H9 (cell line): ENCODE results near the gene IFITM1. TPM values are rescaled to one million over a fixed set of nuclear protein-coding genes. Genes with fewer than 3 reads are reported as not detected.

Experiments
- DNase-seq: peaks from one replicate; pipeline ENCODE4 v3.0.0-alpha.2; 2017
- H2AFZ ChIP-seq: one replicate; pipeline ENCODE4 v1.6.1; 2013; ENCODE audit warnings: mild to moderate bottlenecking, low read length, control low read depth, moderate library complexity
- H2AK5ac ChIP-seq: 2 replicates; pipeline ENCODE4 v1.6.1; 2013; ENCODE audit warnings: low read length, control low read depth, mixed read lengths; ENCODE audit not compliant: insufficient read length
- H2BK120ac ChIP-seq: one replicate; pipeline ENCODE4 v1.6.1; 2013; ENCODE audit warnings: low read depth, mild to moderate bottlenecking, low read length, control low read depth, inconsistent platforms; ENCODE audit not compliant: poor library complexity, severe bottlenecking
- H2BK12ac ChIP-seq: 2 replicates; pipeline ENCODE4 v1.6.1; 2013; ENCODE audit warnings: low read length, control low read depth, mixed read lengths, low read depth; ENCODE audit not compliant: insufficient read length
- H2BK15ac ChIP-seq: 2 replicates; pipeline ENCODE4 v1.6.1; 2013; ENCODE audit warnings: low read depth, low read length, control low read depth
- H2BK20ac ChIP-seq: one replicate; pipeline ENCODE4 v1.6.1; 2013; ENCODE audit warnings: low read depth, mild to moderate bottlenecking, low read length, control low read depth, inconsistent platforms; ENCODE audit not compliant: poor library complexity, severe bottlenecking
- H2BK5ac ChIP-seq: 2 replicates; pipeline ENCODE4 v1.6.1; 2013; ENCODE audit warnings: low read length, control low read depth, mixed read lengths; ENCODE audit not compliant: insufficient read length
- H3K14ac ChIP-seq: 2 replicates; pipeline ENCODE4 v1.6.1; 2013; ENCODE audit warnings: low read length, control low read depth; ENCODE audit not compliant: insufficient read depth
- H3K18ac ChIP-seq: 2 replicates; pipeline ENCODE4 v1.6.1; 2013; ENCODE audit warnings: low read depth, mild to moderate bottlenecking, mixed read lengths, low read length, control low read depth; ENCODE audit not compliant: insufficient read length
- H3K23ac ChIP-seq: 2 replicates; pipeline ENCODE4 v1.6.1; 2013; ENCODE audit warnings: low read length, control low read depth, mixed read lengths, low read depth; ENCODE audit not compliant: insufficient read length
- H3K23me2 ChIP-seq: 2 replicates; pipeline ENCODE4 v1.6.1; 2013; ENCODE audit warnings: low read depth, mild to moderate bottlenecking, mixed read lengths, low read length, control low read depth; ENCODE audit not compliant: insufficient read length, poor library complexity, severe bottlenecking
- H3K27ac ChIP-seq: 2 replicates; pipeline ENCODE4 v1.5.1; 2013; ENCODE audit warnings: low read length, control low read depth, mixed read lengths, low read depth; ENCODE audit not compliant: insufficient read length
- H3K27me3 ChIP-seq: 2 replicates; pipeline ENCODE4 v1.6.1; 2013; ENCODE audit warnings: low read length, control low read depth, inconsistent platforms; ENCODE audit not compliant: insufficient read depth
- H3K4ac ChIP-seq: 2 replicates; pipeline ENCODE4 v1.6.1; 2013; ENCODE audit warnings: low read depth, mild to moderate bottlenecking, control low read depth, inconsistent platforms, low read length, moderate library complexity
- H3K4me1 ChIP-seq: 2 replicates; pipeline ENCODE4 v1.6.1; 2013; ENCODE audit warnings: low read length, control low read depth, inconsistent platforms; ENCODE audit not compliant: insufficient read depth
- H3K4me2 ChIP-seq: 2 replicates; pipeline ENCODE4 v1.6.1; 2013; ENCODE audit warnings: low read length, control low read depth, mixed read lengths; ENCODE audit not compliant: insufficient read length, insufficient read depth
- H3K56ac ChIP-seq: 2 replicates; pipeline ENCODE4 v1.6.1; 2013; ENCODE audit warnings: low read depth, mild to moderate bottlenecking, mixed read lengths, low read length, control low read depth; ENCODE audit not compliant: insufficient read length
- H3K79me1 ChIP-seq: 2 replicates; pipeline ENCODE4 v1.6.1; 2013; ENCODE audit warnings: low read depth, mild to moderate bottlenecking, moderate library complexity, low read length, control low read depth, inconsistent platforms; ENCODE audit not compliant: insufficient read depth, poor library complexity, severe bottlenecking
- H3K79me2 ChIP-seq: 2 replicates; pipeline ENCODE4 v1.6.1; 2013; ENCODE audit warnings: low read length, control low read depth, inconsistent platforms; ENCODE audit not compliant: insufficient read depth
- H3K9ac ChIP-seq: 2 replicates; pipeline ENCODE4 v1.6.1; 2013; ENCODE audit warnings: low read length, control low read depth, mixed read lengths; ENCODE audit not compliant: insufficient read length; ENCODE audit errors: extremely low read depth
- H3K9me3 ChIP-seq: one replicate; pipeline ENCODE4 v1.6.1; 2013; ENCODE audit warnings: low read depth, low read length, inconsistent platforms; ENCODE audit not compliant: control insufficient read depth
- H3T11ph ChIP-seq: one replicate; pipeline ENCODE4 v1.6.1; 2013; ENCODE audit warnings: mild to moderate bottlenecking, low read length, control low read depth, inconsistent platforms
- H4K20me1 ChIP-seq: one replicate; pipeline ENCODE4 v1.6.1; 2013; ENCODE audit not compliant: control insufficient read depth, insufficient read length, insufficient read depth
- H4K5ac ChIP-seq: 2 replicates; pipeline ENCODE4 v1.6.1; 2013; ENCODE audit warnings: low read depth, mild to moderate bottlenecking, mixed read lengths, low read length, control low read depth; ENCODE audit not compliant: insufficient read length
- H4K8ac ChIP-seq: replicated peaks from 2 replicates; pipeline ENCODE4 v1.6.1; 2013; ENCODE audit warnings: low read length, control low read depth, mixed read lengths, low read depth; ENCODE audit not compliant: insufficient read length
- H4K91ac ChIP-seq: 2 replicates; pipeline ENCODE4 v1.6.1; 2013; ENCODE audit warnings: low read depth, mild to moderate bottlenecking, moderate library complexity, mixed read lengths, low read length, control low read depth; ENCODE audit not compliant: insufficient read length
- H3K27ac Mint-ChIP-seq, 3 experiments: 2 replicates in 2 of 3; 3 replicates in 1 of 3; pipeline ENCODE4 v1.8.0; 2020 to 2021; ENCODE audit warnings: mixed read lengths in 3 of 3, mild to moderate bottlenecking in 1 of 3, moderate library complexity in 1 of 3
- H3K27me3 Mint-ChIP-seq: 2 replicates; pipeline ENCODE4 v1.8.0; 2021; ENCODE audit warnings: low read depth, mild to moderate bottlenecking, moderate library complexity, mixed read lengths
- H3K36me3 Mint-ChIP-seq, 3 experiments: 2 replicates in 2 of 3; 3 replicates in 1 of 3; pipeline ENCODE4 v1.8.0; 2020 to 2021; ENCODE audit warnings: low read depth in 3 of 3, mixed read lengths in 3 of 3; ENCODE audit not compliant: insufficient read depth in 1 of 3
- H3K4me1 Mint-ChIP-seq, 2 experiments: 2 replicates each; pipeline ENCODE4 v1.8.0; 2020; ENCODE audit warnings: mixed read lengths in 2 of 2
- H3K4me3 Mint-ChIP-seq, 2 experiments: 2 replicates in 1 of 2; 3 replicates in 1 of 2; pipeline ENCODE4 v1.8.0; 2020 to 2021; ENCODE audit warnings: mild to moderate bottlenecking in 2 of 2, mixed read lengths in 2 of 2, moderate library complexity in 1 of 2
- H3K9me3 Mint-ChIP-seq, 2 experiments: 2 replicates in 1 of 2; 3 replicates in 1 of 2; pipeline ENCODE4 v1.8.0; 2020; ENCODE audit warnings: mild to moderate bottlenecking in 2 of 2, mixed read lengths in 2 of 2, moderate library complexity in 1 of 2
- CTCF ChIP-seq: fragments of 200-600 bp; sonication (generic); conservative IDR thresholded peaks from 3 replicates; pipeline ENCODE4 v1.8.0; 2021; ENCODE audit warnings: antibody characterized with exemption, mild to moderate bottlenecking
- WGBS: extraction: QIAGEN DNeasy Blood & Tissue Kit; methylation state at CpG from one replicate; pipeline ENCODE4 v1.1.7; 2013; ENCODE audit warnings: missing lambda C conversion rate, low lambda C conversion rate, mixed read lengths; ENCODE audit not compliant: insufficient read length; ENCODE audit errors: extremely low coverage; 5-methylcytosine and 5-hydroxymethylcytosine counted together
- total RNA-seq: library from RNA; stranded (reverse); gene quantifications from 2 replicates; pipeline ENCODE4 v1.2.1, GENCODE V29; 2021

IFITM1 gene
- total RNA-seq, 1 experiment from 2014 or later = 500 TPM

GRCh38 chr11:306645-307371 lies 7.0 kb upstream of the IFITM1 start:
- peak overlapping the region in 1 of 3 experiments; percentile 97; a peak in 4 of 7 replicates for H3K27ac Mint-ChIP-seq
- no peak overlapping the region for H3K27ac ChIP-seq

More at GRCh38 chr11:306645-307371, 7.0 kb upstream of the IFITM1 start:
- Histone ChIP-seq H2BK15ac (no peak overlapping the region; the same call in 1 of the 2 replicates), H2BK5ac (no peak overlapping the region), H3K9ac (no peak overlapping the region), H3K79me2 (no peaks in the 10 kb centered on the region), H2BK120ac (no peak overlapping the region), H3K56ac (no peak overlapping the region), H3K23me2 (peaks cover 5% of the 10 kb centered on the region), H4K5ac (no peak overlapping the region), H2AFZ (no peak overlapping the region), H3K18ac (peak overlapping the region; percentile 47), H3K4ac (peak overlapping the region; percentile 62; the same call in 1 of the 2 replicates), H3K79me1 (no peaks in the 10 kb centered on the region), H2BK12ac (peak overlapping the region; percentile 99), H3K4me1 (peaks cover 16% of the 10 kb centered on the region; the same call in 1 of the 2 replicates), H3T11ph (no peak overlapping the region), H2AK5ac (peak overlapping the region; percentile 34), H2BK20ac (no peak overlapping the region), H3K14ac (peak overlapping the region; percentile 50; the same call in 1 of the 2 replicates), H3K9me3 (no peaks in the 10 kb centered on the region), H3K23ac (no peak overlapping the region), H4K20me1 (no peaks in the 10 kb centered on the region), H3K4me2 (no peak overlapping the region), H4K8ac (no peak overlapping the region), H3K27me3 (no peaks in the 10 kb centered on the region), H4K91ac (peak overlapping the region; percentile 92)
- no peak for DNase-seq
- Mint-ChIP-seq H3K27me3 (no peaks in the 10 kb centered on the region), H3K36me3 (peaks cover 0 to 10% (median 9%) of the 10 kb centered on the region in 3 experiments; a peak in 6 of 7 replicates), H3K9me3 (peaks cover 2 to 10% of the 10 kb centered on the region in 2 experiments; a peak in 3 of 5 replicates), H3K4me3 (peak overlapping the region in 1 of 2 experiments; percentile 23; a peak in 1 of 5 replicates), H3K4me1 (peaks cover 57 to 65% of the 10 kb centered on the region in 2 experiments)
- no peak for TF ChIP-seq CTCF
- no CpG with 5 or more reads among the region's 17 CpGs for WGBS
